Endodermal cell (in vitro differentiated cells): ENCODE data around the gene MED13L. TPM values are rescaled to one million over a fixed set of nuclear protein-coding genes. Genes with fewer than 3 reads are reported as not detected.

Experiments used
- DNase-seq: peaks from one replicate; pipeline ENCODE4 v3.0.0-alpha.2; 2017
- H3K27ac ChIP-seq: 2 replicates; pipeline ENCODE4 v1.5.1; 2013; ENCODE audit warnings: mild to moderate bottlenecking, low read depth, low read length, moderate library complexity
- H3K27me3 ChIP-seq: 2 replicates; pipeline ENCODE4 v1.6.1; 2013; ENCODE audit warnings: mild to moderate bottlenecking, low read length, moderate library complexity; ENCODE audit not compliant: insufficient read depth, control insufficient read depth, poor library complexity, severe bottlenecking
- H3K36me3 ChIP-seq: 2 replicates; pipeline ENCODE4 v1.7.0; 2013; ENCODE audit warnings: mild to moderate bottlenecking, low read length, moderate library complexity; ENCODE audit not compliant: control insufficient read depth, insufficient read depth
- H3K4me1 ChIP-seq: one replicate; pipeline ENCODE4 v1.7.0; 2013; ENCODE audit warnings: low read length; ENCODE audit not compliant: control insufficient read depth, insufficient read depth
- H3K4me3 ChIP-seq: 2 replicates; pipeline ENCODE4 v1.5.1; 2013; ENCODE audit warnings: mild to moderate bottlenecking, low read length, moderate library complexity
- H3K9ac ChIP-seq: 2 replicates; pipeline ENCODE4 v1.6.1; 2013; ENCODE audit warnings: mild to moderate bottlenecking, low read length, moderate library complexity; ENCODE audit not compliant: poor library complexity, severe bottlenecking; ENCODE audit errors: extremely low read depth
- H3K9me3 ChIP-seq: 2 replicates; pipeline ENCODE4 v1.6.1; 2013; ENCODE audit warnings: mild to moderate bottlenecking, low read length, moderate library complexity; ENCODE audit not compliant: control insufficient read depth
- H3K27ac Mint-ChIP-seq: 2 replicates; pipeline ENCODE4 v1.8.0; 2020; ENCODE audit warnings: mixed read lengths
- H3K27me3 Mint-ChIP-seq: 2 replicates; pipeline ENCODE4 v1.8.0; 2021; ENCODE audit warnings: mild to moderate bottlenecking, mixed read lengths; ENCODE audit not compliant: insufficient read depth
- H3K36me3 Mint-ChIP-seq: 2 replicates; pipeline ENCODE4 v1.8.0; 2020; ENCODE audit warnings: low read depth, mixed read lengths
- H3K4me1 Mint-ChIP-seq: 2 replicates; pipeline ENCODE4 v1.8.0; 2020; ENCODE audit warnings: mixed read lengths
- H3K4me3 Mint-ChIP-seq: 2 replicates; pipeline ENCODE4 v1.8.0; 2020; ENCODE audit warnings: mild to moderate bottlenecking, moderate library complexity, mixed read lengths
- H3K9me3 Mint-ChIP-seq: 2 replicates; pipeline ENCODE4 v1.8.0; 2020; ENCODE audit warnings: mild to moderate bottlenecking, mixed read lengths
- CTCF ChIP-seq: fragments of 200-600 bp; sonication (generic); conservative IDR thresholded peaks from 2 replicates; pipeline ENCODE4 v1.5.0; 2021; ENCODE audit warnings: antibody characterized with exemption, mild to moderate bottlenecking
- WGBS, 2 experiments: methylation state at CpG; one replicate each; pipeline versions ENCODE4 v1.1.5 to v1.1.7; 2013; ENCODE audit warnings: missing lambda C conversion rate in 2 of 2, mixed read lengths in 1 of 2; ENCODE audit not compliant: insufficient coverage in 1 of 2, insufficient read length in 1 of 2; 5-methylcytosine and 5-hydroxymethylcytosine counted together
- total RNA-seq, 2 donors: library from RNA; stranded (reverse); fragmentation: NEBNext Ultra II Directional in 1 of 2; extraction: Animal tissue kit (Norgen Biotek cat#: 25700) in 1 of 2; gene quantifications; 2 replicates in 1 of 2; 3 replicates in 1 of 2; pipeline ENCODE4 v1.2.1, GENCODE V29; 2021

Gene MED13L
- total RNA-seq, 2 donors from 2014 or later: 101 to 111 TPM

- H3K27ac ChIP-seq: no peak overlapping the region
- no peaks in the 10 kb centered on the region for H3K9me3 ChIP-seq
- no peaks in the 10 kb centered on the region for H3K36me3 Mint-ChIP-seq
- H3K36me3 ChIP-seq: no peaks in the 10 kb centered on the region
- H3K4me1 Mint-ChIP-seq: peaks cover 36% of the 10 kb centered on the region
- H3K27ac Mint-ChIP-seq: no peak overlapping the region
- no peaks in the 10 kb centered on the region for H3K27me3 Mint-ChIP-seq
- no peak overlapping the region for H3K9ac ChIP-seq
- TF ChIP-seq CTCF: no peak
- H3K4me3 ChIP-seq: no peak overlapping the region
- no peaks in the 10 kb centered on the region for H3K27me3 ChIP-seq
- 93 to 98% methylated on average over 2 to 3 of the region's 4 CpGs for WGBS, 2 experiments
- H3K4me1 ChIP-seq: peaks cover 31% of the 10 kb centered on the region
- no peak overlapping the region for H3K4me3 Mint-ChIP-seq
- H3K9me3 Mint-ChIP-seq: no peaks in the 10 kb centered on the region
- no peak for DNase-seq
These were observed 18.1 kb upstream of the MED13L start for GRCh38 chr12:116295327-116296263.

- DNase-seq: no peak
- no peaks in the 10 kb centered on the region for H3K27me3 Mint-ChIP-seq
- no peak for TF ChIP-seq CTCF
- no peaks in the 10 kb centered on the region for H3K9me3 Mint-ChIP-seq
- no peak overlapping the region for H3K27ac ChIP-seq
- no peak overlapping the region for H3K4me3 Mint-ChIP-seq
- H3K9me3 ChIP-seq: no peaks in the 10 kb centered on the region
- no peak overlapping the region for H3K9ac ChIP-seq
- peak overlapping the region; percentile 5 for H3K4me3 ChIP-seq
- H3K4me1 ChIP-seq: peaks cover 22% of the 10 kb centered on the region
- H3K4me1 Mint-ChIP-seq: peaks cover 30% of the 10 kb centered on the region
- H3K27ac Mint-ChIP-seq: no peak overlapping the region
- H3K36me3 ChIP-seq: no peaks in the 10 kb centered on the region
- 80 to 91% methylated on average over 4 of the region's 4 CpGs for WGBS, 2 experiments
- no peaks in the 10 kb centered on the region for H3K27me3 ChIP-seq
- H3K36me3 Mint-ChIP-seq: no peaks in the 10 kb centered on the region
These were observed 17.1 kb upstream of the MED13L start for GRCh38 chr12:116294454-116295165.

GRCh38 chr12:116293687-116294453 lies 16.4 kb upstream of the MED13L start:
- no peak overlapping the region for H3K4me3 Mint-ChIP-seq
- no peak for TF ChIP-seq CTCF
- H3K27ac ChIP-seq: no peak overlapping the region
- H3K9me3 ChIP-seq: no peaks in the 10 kb centered on the region
- H3K9ac ChIP-seq: no peak overlapping the region
- peaks cover 24% of the 10 kb centered on the region for H3K4me1 Mint-ChIP-seq
- H3K9me3 Mint-ChIP-seq: no peaks in the 10 kb centered on the region
- peaks cover 14% of the 10 kb centered on the region for H3K4me1 ChIP-seq
- no peaks in the 10 kb centered on the region for H3K27me3 ChIP-seq
- DNase-seq: no peak
- 71 to 92% methylated on average over 1 to 4 of the region's 4 CpGs for WGBS, 2 experiments
- no peaks in the 10 kb centered on the region for H3K36me3 ChIP-seq
- H3K4me3 ChIP-seq: peak overlapping the region; percentile 5
- no peaks in the 10 kb centered on the region for H3K27me3 Mint-ChIP-seq
- H3K27ac Mint-ChIP-seq: no peak overlapping the region
- H3K36me3 Mint-ChIP-seq: no peaks in the 10 kb centered on the region
